Measurements from ENCODE around the gene RHOH.
"Not testable (repeated sequence)": the region's sequence is repeated elsewhere in the genome, so short reads cannot be mapped to it uniquely, and the experiment has no call there.

RHOH gene

GRCh38 chr4:40196724-40197281 is at the start of gene RHOH:
Gene RHOH (plus strand): TSS chr4:40197031. CDS start chr4:40243387, 46,356 bp downstream.
- DNase-seq = no peak

GRCh38 chr4:40147490-40147889 is 49.3 kb upstream of the RHOH start:
- not testable (repeated sequence) for DNase-seq

GRCh38 chr4:40149960-40150385 is 46.9 kb upstream of the RHOH start:
- peak; percentile 59 for DNase-seq

GRCh38 chr4:40150932-40151331 is 45.9 kb upstream of the RHOH start:
- DNase-seq = no peak

GRCh38 chr4:40152637-40153036 is 44.2 kb upstream of the RHOH start:
- DNase-seq = no peak

GRCh38 chr4:40157436-40157835 is 39.4 kb upstream of the RHOH start:
- DNase-seq = no peak

GRCh38 chr4:40160258-40160657 is 36.6 kb upstream of the RHOH start:
- no peak for DNase-seq

GRCh38 chr4:40164459-40164858 is 32.4 kb upstream of the RHOH start:
- no peak for DNase-seq

GRCh38 chr4:40165916-40166315 is 30.9 kb upstream of the RHOH start:
- DNase-seq = no peak

- DNase-seq = no peak
These were observed 28.8 kb upstream of the RHOH start for GRCh38 chr4:40168070-40168469.

- no peak for DNase-seq
These were observed 26.2 kb upstream of the RHOH start for GRCh38 chr4:40170588-40170987.

GRCh38 chr4:40173470-40173875 is 23.4 kb upstream of the RHOH start:
- no peak for DNase-seq

- no peak for DNase-seq
These were observed 20.2 kb upstream of the RHOH start for GRCh38 chr4:40176602-40177001.

- DNase-seq = no peak
These were observed 19.2 kb upstream of the RHOH start for GRCh38 chr4:40177591-40177990.

- no peak for DNase-seq
These were observed 18.2 kb upstream of the RHOH start for GRCh38 chr4:40178672-40179071.

- DNase-seq = no peak
These were observed 17.5 kb upstream of the RHOH start for GRCh38 chr4:40179360-40179759.

- DNase-seq = no peak
These were observed 16.5 kb upstream of the RHOH start for GRCh38 chr4:40180356-40180755.

GRCh38 chr4:40182001-40182400 is 14.8 kb upstream of the RHOH start:
- DNase-seq = no peak

GRCh38 chr4:40182954-40183353 is 13.9 kb upstream of the RHOH start:
- DNase-seq = no peak

- no peak for DNase-seq
These were observed 13.0 kb upstream of the RHOH start for GRCh38 chr4:40183615-40184411.

GRCh38 chr4:40185830-40186664 is 10.8 kb upstream of the RHOH start:
- no peak for DNase-seq

- DNase-seq = no peak
These were observed 10.2 kb upstream of the RHOH start for GRCh38 chr4:40186665-40187014.

- DNase-seq = no peak
These were observed 9.4 kb upstream of the RHOH start for GRCh38 chr4:40187386-40187906.

GRCh38 chr4:40190019-40190418 is 6.8 kb upstream of the RHOH start:
- DNase-seq = no peak
